Peyer's patch (tissue), 4 donors: ENCODE data around the gene MAST4. TPM values are rescaled to one million over a fixed set of nuclear protein-coding genes. Genes with fewer than 3 reads are reported as not detected.

Experiments used
- DNase-seq, 3 donors: peaks; one replicate each; pipeline ENCODE4 v3.0.0-alpha.2; 2017 to 2019
- H3K27ac ChIP-seq, 4 donors: fragments of 200-600 bp; sonication (generic); one replicate each; pipeline ENCODE4 v1.5.1; 2016 to 2019
- H3K27me3 ChIP-seq, 2 donors: fragments of 200-600 bp; sonication (generic); one replicate each; pipeline ENCODE4 v1.5.1; 2019
- H3K36me3 ChIP-seq, 3 donors: fragments of 200-600 bp; sonication (generic); one replicate each; pipeline ENCODE4 v1.5.1; 2016 to 2019
- H3K4me1 ChIP-seq, 4 donors: fragments of 200-600 bp; sonication (generic); one replicate each; pipeline ENCODE4 v1.5.1; 2016 to 2019
- H3K4me3 ChIP-seq, 4 donors: fragments of 200-600 bp; sonication (generic); 1 replicate in 3 of 4; 2 replicates in 1 of 4; pipeline ENCODE4 v1.5.1; 2016 to 2019; ENCODE audit warnings: mild to moderate bottlenecking in 1 of 4
- H3K9me3 ChIP-seq, 4 donors: fragments of 200-600 bp; sonication (generic); one replicate each; pipeline ENCODE4 v1.5.1; 2016 to 2019; ENCODE audit warnings: mild to moderate bottlenecking in 1 of 4
- POLR2A ChIP-seq, 2 donors: fragments of 450-650 bp; IDR thresholded peaks; one replicate each; pipeline ENCODE4 v1.5.1; 2017; ENCODE audit warnings: antibody characterized with exemption in 2 of 2, mild to moderate bottlenecking in 2 of 2, moderate library complexity in 2 of 2
- total RNA-seq, 4 donors: library from RNA; depleted of rRNA; stranded (reverse); fragments of >200 nt; gene quantifications; one replicate each; pipeline ENCODE4 v1.1.0, GENCODE V29; 2016
- TF ChIP-seq, protein P1 (sequence below), 6 experiments: fragments of 450-650 bp in 4 of 6; fragments of 200-600 bp in 2 of 6; sonication (generic) in 1 of 6; IDR thresholded peaks; one replicate each; pipeline ENCODE4 v1.5.1; 2017 to 2019; ENCODE audit warnings: antibody characterized with exemption in 6 of 6, mild to moderate bottlenecking in 3 of 6, moderate library complexity in 1 of 6

The MAST4 gene
- total RNA-seq, 4 donors from 2014 or later, result 20.2 to 23.1 (median 21.4) TPM

DNA sequence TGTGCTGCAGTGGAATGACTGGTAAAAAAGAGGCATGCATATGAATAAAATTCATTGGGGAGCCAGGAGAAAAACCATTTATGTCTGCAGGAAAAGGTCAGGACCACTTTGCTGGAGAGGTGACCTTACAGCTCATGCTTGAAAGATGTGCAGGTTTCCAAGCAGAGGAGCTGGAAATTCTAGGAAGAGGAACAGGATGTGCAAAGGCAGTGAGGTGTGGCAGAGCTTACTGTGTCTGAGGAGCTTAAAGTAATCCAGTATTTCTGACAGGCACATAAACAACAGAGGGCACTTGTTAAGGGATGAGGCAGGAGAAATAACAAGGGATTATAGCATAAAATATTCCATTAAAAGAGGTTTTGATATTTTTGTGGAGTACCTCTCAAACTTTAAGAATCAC lies 397.3 kb downstream of the MAST4 start:
- Histone ChIP-seq H3K27ac (no peak overlapping the region), H3K9me3 (no peaks in the 10 kb centered on the region), H3K4me1 (no peaks in the 10 kb centered on the region), H3K27me3 (no peaks in the 10 kb centered on the region), H3K36me3 (no peaks in the 10 kb centered on the region), H3K4me3 (no peak overlapping the region)
- DNase-seq, result no peak
- TF ChIP-seq POLR2A (IDR thresholded peaks at IDR 0.05), result no peak
- TF ChIP-seq, protein P1, sequence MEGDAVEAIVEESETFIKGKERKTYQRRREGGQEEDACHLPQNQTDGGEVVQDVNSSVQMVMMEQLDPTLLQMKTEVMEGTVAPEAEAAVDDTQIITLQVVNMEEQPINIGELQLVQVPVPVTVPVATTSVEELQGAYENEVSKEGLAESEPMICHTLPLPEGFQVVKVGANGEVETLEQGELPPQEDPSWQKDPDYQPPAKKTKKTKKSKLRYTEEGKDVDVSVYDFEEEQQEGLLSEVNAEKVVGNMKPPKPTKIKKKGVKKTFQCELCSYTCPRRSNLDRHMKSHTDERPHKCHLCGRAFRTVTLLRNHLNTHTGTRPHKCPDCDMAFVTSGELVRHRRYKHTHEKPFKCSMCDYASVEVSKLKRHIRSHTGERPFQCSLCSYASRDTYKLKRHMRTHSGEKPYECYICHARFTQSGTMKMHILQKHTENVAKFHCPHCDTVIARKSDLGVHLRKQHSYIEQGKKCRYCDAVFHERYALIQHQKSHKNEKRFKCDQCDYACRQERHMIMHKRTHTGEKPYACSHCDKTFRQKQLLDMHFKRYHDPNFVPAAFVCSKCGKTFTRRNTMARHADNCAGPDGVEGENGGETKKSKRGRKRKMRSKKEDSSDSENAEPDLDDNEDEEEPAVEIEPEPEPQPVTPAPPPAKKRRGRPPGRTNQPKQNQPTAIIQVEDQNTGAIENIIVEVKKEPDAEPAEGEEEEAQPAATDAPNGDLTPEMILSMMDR (IDR thresholded peaks at IDR 0.05), result no peak

DNA sequence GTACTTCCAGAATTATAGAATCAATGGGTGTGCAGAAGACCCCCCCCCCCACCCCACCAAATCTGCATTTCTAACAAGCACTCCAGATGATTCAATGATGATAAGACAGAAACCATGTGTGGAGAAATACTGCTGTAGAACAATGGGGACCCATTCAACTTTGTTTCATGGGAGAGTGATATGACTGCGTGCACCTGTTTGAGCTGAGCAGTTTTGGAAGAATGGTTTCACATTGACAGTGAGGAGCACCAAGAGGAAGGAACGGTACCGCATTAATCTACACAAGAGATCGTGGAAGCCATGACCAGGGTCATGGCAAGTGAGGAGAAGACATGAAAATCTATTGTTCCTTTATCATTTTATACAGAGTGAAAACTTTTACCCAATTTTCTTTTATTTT lies 397.7 kb downstream of the MAST4 start:
- H3K27me3 ChIP-seq, result no peaks in the 10 kb centered on the region
- no peak overlapping the region for H3K27ac ChIP-seq
- H3K4me3 ChIP-seq, result no peak overlapping the region
- no peaks in the 10 kb centered on the region for H3K9me3 ChIP-seq
- DNase-seq, result no peak
- no peak for TF ChIP-seq POLR2A (IDR thresholded peaks at IDR 0.05)
- TF ChIP-seq, protein P1 (IDR thresholded peaks at IDR 0.05), result no peak
- H3K36me3 ChIP-seq, result no peaks in the 10 kb centered on the region
- no peaks in the 10 kb centered on the region for H3K4me1 ChIP-seq

DNA sequence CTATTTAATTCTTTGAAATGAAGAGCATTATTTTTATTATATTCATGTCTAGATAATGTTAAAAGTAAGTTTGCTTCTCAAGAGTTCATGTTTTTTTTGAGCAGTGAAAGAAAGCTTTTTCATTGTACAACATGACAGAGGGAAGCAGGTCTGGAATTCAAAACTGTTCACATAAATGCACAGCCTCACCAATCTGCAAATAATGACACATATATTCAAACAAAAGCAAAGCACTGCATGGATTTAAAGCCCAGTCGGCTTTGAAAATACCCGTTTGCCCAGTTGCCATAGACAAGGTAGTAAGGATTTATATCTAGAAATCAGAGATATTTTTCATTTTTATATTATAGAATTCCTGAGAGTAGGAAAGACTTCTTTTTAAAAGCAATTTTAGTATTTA lies 398.6 kb downstream of the MAST4 start:
- DNase-seq, result no peak
- H3K27ac ChIP-seq, result no peak overlapping the region
- no peaks in the 10 kb centered on the region for H3K36me3 ChIP-seq
- H3K4me3 ChIP-seq, result no peak overlapping the region
- no peaks in the 10 kb centered on the region for H3K27me3 ChIP-seq
- no peaks in the 10 kb centered on the region for H3K4me1 ChIP-seq
- H3K9me3 ChIP-seq, result no peaks in the 10 kb centered on the region
- TF ChIP-seq POLR2A (IDR thresholded peaks at IDR 0.05), result no peak
- TF ChIP-seq, protein P1 (IDR thresholded peaks at IDR 0.05), result no peak

DNA sequence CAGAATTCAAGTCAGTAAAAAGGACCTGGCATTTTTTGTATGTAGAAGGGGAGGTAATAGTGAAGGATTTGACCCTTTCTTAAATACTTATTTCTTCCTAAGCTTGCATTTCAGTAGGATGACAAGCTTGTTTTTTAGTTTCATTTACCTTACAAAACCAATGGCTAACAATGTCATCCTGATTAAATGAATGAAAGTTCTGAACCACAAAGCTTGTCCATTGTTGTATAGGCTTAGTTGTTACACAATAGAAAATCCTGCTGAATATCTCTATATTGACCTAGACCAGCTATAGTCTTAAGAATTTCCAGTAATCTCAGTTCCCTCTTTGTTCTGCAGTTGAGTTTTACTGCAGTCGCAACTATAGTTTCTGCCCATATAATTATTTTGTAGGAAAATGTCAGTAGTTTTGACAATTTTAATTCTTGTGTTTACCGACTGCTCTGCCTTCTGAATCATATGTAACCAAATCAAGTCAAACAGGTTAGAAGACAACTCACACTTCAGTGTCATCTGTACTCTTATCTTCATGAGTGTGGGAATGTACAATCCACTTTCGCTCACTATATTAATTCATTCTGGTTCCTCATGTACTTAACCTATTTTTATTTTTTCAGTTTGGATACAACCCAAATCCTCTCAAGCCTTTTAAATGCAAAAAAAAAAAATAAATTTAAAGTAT lies 404.7 kb downstream of the MAST4 start:
- no peak overlapping the region for H3K27ac ChIP-seq
- H3K4me1 ChIP-seq, result peaks cover 0 to 11% (median 0%) of the 10 kb centered on the region in 4 donors
- no peak overlapping the region for H3K4me3 ChIP-seq
- no peak for TF ChIP-seq POLR2A (IDR thresholded peaks at IDR 0.05)
- TF ChIP-seq, protein P1 (IDR thresholded peaks at IDR 0.05), result no peak
- H3K36me3 ChIP-seq, result no peaks in the 10 kb centered on the region
- H3K27me3 ChIP-seq, result no peaks in the 10 kb centered on the region
- no peaks in the 10 kb centered on the region for H3K9me3 ChIP-seq
- no peak for DNase-seq

DNA sequence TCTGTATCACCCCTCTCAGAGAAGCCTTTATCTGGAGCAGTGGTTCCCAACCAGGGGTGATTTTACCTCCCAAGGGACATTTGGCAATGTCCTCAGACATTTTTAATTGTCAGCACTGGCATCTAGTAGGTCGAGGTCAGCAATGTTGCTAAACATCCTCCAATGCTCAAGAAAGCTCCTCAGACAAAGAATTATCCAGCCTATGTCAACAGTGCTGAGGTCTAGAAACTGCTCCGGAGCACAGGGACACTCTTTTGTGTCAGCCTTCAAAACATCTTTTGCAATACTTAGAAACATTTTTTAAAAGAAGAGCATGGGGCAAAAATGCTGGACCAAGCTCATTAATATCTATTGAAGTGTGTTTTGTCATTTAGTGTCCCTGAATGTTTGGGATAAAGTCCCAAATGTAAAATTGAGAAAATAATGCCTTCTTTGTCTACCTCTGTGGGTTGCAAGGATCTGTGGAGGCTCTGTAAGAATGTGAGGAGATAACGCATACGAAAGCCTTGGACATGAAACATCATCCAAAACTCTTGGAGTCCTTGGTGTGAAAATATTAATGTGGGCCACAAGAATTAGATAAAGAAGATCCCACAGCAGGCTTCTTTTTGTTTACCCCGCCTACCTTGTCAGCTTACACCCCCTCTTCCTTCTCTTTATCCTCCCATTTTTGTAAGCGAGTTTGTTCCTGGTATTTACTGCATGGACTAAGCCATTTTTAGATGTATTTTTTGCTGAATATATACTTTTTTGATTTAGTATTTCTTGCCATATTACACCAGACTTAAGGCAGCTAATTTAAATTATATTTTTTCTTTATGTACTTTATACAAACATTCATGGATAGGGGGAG lies 406.9 kb downstream of the MAST4 start:
- H3K27ac ChIP-seq, result peak overlapping the region; percentile 81 to 92 (median 85)
- DNase-seq, result no peak
- TF ChIP-seq, protein P1 (IDR thresholded peaks at IDR 0.05), result no peak
- TF ChIP-seq POLR2A (IDR thresholded peaks at IDR 0.05), result no peak
- H3K4me3 ChIP-seq, result peak overlapping the region; percentile 62 to 71 (median 66)
- no peaks in the 10 kb centered on the region for H3K9me3 ChIP-seq
- no peaks in the 10 kb centered on the region for H3K36me3 ChIP-seq
- no peaks in the 10 kb centered on the region for H3K27me3 ChIP-seq
- peaks cover 0 to 20% (median 0%) of the 10 kb centered on the region in 4 donors for H3K4me1 ChIP-seq
